Neural cell (in vitro differentiated cells): ENCODE data around the gene NDUFV2. TPM values are rescaled to one million over a fixed set of nuclear protein-coding genes. Genes with fewer than 3 reads are reported as not detected.

Experiments
- H2AFZ ChIP-seq: fragments of 200-600, 300-800 bp; sonication (generic), shearing (Covaris generic); 2 replicates; pipeline ENCODE4 v1.6.0; 2014; ENCODE audit warnings: low read depth, mild to moderate bottlenecking, antibody characterized with exemption, low read length, moderate library complexity
- H3F3A ChIP-seq: fragments of 200-600 bp; shearing (Covaris generic); 2 replicates; pipeline ENCODE4 v1.6.1; 2016; ENCODE audit warnings: mild to moderate bottlenecking, moderate library complexity, mixed read lengths, antibody characterized with exemption, low read length; ENCODE audit not compliant: insufficient read depth, poor library complexity, severe bottlenecking
- H3K27ac ChIP-seq: fragments of 200-600, 300-800 bp; sonication (generic), shearing (Covaris generic); 2 replicates; pipeline ENCODE4 v1.5.1; 2014; ENCODE audit warnings: mild to moderate bottlenecking, low read length, moderate library complexity
- H3K27me3 ChIP-seq: fragments of 300-800, 200-600 bp; sonication (generic), shearing (Covaris generic); 2 replicates; pipeline ENCODE4 v1.6.0; 2014; ENCODE audit warnings: mild to moderate bottlenecking, low read depth, low read length, moderate library complexity; ENCODE audit not compliant: insufficient read depth
- H3K36me3 ChIP-seq: fragments of 300-800, 200-600 bp; sonication (generic), shearing (Covaris generic); 2 replicates; pipeline ENCODE4 v1.5.1; 2014; ENCODE audit warnings: mild to moderate bottlenecking, antibody characterized with exemption, low read length, moderate library complexity; ENCODE audit not compliant: insufficient read depth
- H3K4me2 ChIP-seq: fragments of 300-800, 200-600 bp; sonication (generic), shearing (Covaris generic); 2 replicates; pipeline ENCODE4 v1.6.0; 2014; ENCODE audit warnings: mild to moderate bottlenecking, low read length
- H3K4me3 ChIP-seq: fragments of 300-800, 200-600 bp; sonication (generic), shearing (Covaris generic); 2 replicates; pipeline ENCODE4 v1.5.1; 2014; ENCODE audit warnings: mild to moderate bottlenecking, low read length, moderate library complexity
- H3K79me2 ChIP-seq: fragments of 200-600 bp; shearing (Covaris generic); replicated peaks from 2 replicates; pipeline ENCODE4 v1.6.0; 2014; ENCODE audit warnings: mild to moderate bottlenecking, low read length, moderate library complexity; ENCODE audit not compliant: insufficient read depth
- H3K9ac ChIP-seq: fragments of 300-800, 200-600 bp; sonication (generic), shearing (Covaris generic); 2 replicates; pipeline ENCODE4 v1.6.1; 2016; ENCODE audit warnings: mild to moderate bottlenecking, low read length, mixed read lengths
- H3K9me2 ChIP-seq: fragments of 200-600 bp; shearing (Covaris generic); 2 replicates; pipeline ENCODE4 v1.6.1; 2016; ENCODE audit warnings: mild to moderate bottlenecking, low read length, mixed read lengths; ENCODE audit not compliant: insufficient read depth
- H3K9me3 ChIP-seq: fragments of 200-600, 300-800 bp; sonication (generic), shearing (Covaris generic); 2 replicates; pipeline ENCODE4 v1.6.1; 2016; ENCODE audit warnings: mild to moderate bottlenecking, mixed run types, low read length, moderate library complexity, mixed read lengths
- H4K20me1 ChIP-seq: fragments of 200-600 bp; shearing (Covaris generic); 2 replicates; pipeline ENCODE4 v1.6.1; 2016; ENCODE audit warnings: mild to moderate bottlenecking, mixed run types; ENCODE audit not compliant: insufficient read depth
- CTCF ChIP-seq: fragments of 450-650 bp; IDR thresholded peaks from 2 replicates; pipeline ENCODE4 v1.5.1; 2014; ENCODE audit warnings: antibody characterized with exemption, mild to moderate bottlenecking, moderate library complexity; ENCODE audit not compliant: poor library complexity, severe bottlenecking
- EP300 ChIP-seq: fragments of 450-650 bp; conservative IDR thresholded peaks from 2 replicates; pipeline ENCODE4 v1.6.1; 2014; ENCODE audit warnings: antibody characterized with exemption, mild to moderate bottlenecking, moderate library complexity; ENCODE audit not compliant: poor library complexity, severe bottlenecking
- EZH2 ChIP-seq: fragments of 200-600, 300-800 bp; shearing (Covaris generic), sonication (generic); IDR thresholded peaks from 2 replicates; pipeline ENCODE4 v1.6.1; 2014; ENCODE audit warnings: antibody characterized with exemption, low read length, borderline replicate concordance, mild to moderate bottlenecking; ENCODE audit not compliant: insufficient read depth, poor library complexity, severe bottlenecking
- MXI1 ChIP-seq: fragments of 450-650 bp; conservative IDR thresholded peaks from 2 replicates; pipeline ENCODE4 v1.6.1; 2014; ENCODE audit warnings: antibody characterized with exemption, mild to moderate bottlenecking; ENCODE audit not compliant: poor library complexity, severe bottlenecking
- POLR2AphosphoS5 ChIP-seq: IDR thresholded peaks from 2 replicates; pipeline ENCODE4 v1.6.1; 2012
- RAD21 ChIP-seq: fragments of 450-650 bp; conservative IDR thresholded peaks from 2 replicates; pipeline ENCODE4 v1.6.1; 2014; ENCODE audit warnings: antibody characterized with exemption, mild to moderate bottlenecking, moderate library complexity
- SMC3 ChIP-seq: fragments of 450-650 bp; conservative IDR thresholded peaks from 2 replicates; pipeline ENCODE4 v1.6.1; 2014; ENCODE audit warnings: antibody characterized with exemption, mild to moderate bottlenecking, moderate library complexity; ENCODE audit not compliant: poor library complexity
- TAF1 ChIP-seq: IDR thresholded peaks from 2 replicates; pipeline ENCODE4 v1.6.1; 2012; ENCODE audit warnings: low read depth
- polyA plus RNA-seq: library from polyadenylated mRNA; depleted of rRNA; stranded (reverse); fragments of >200 nt; gene quantifications from 2 replicates; pipeline ENCODE4 v1.2.3, GENCODE V29; 2014
- TF ChIP-seq, protein P1 (sequence below): IDR thresholded peaks from 2 replicates; pipeline ENCODE4 v1.6.1; 2012; ENCODE audit warnings: borderline replicate concordance

NDUFV2 gene
- polyA plus RNA-seq, 1 donor from 2014 or later, result 285 TPM

- Histone ChIP-seq H2AFZ (no peak overlapping the region), H3K4me3 (no peak overlapping the region), H3K79me2 (peaks cover 60% of the 10 kb centered on the region), H3K4me2 (no peak overlapping the region), H3K9me3 (no peaks in the 10 kb centered on the region), H4K20me1 (no peaks in the 10 kb centered on the region), H3K9me2 (no peaks in the 10 kb centered on the region), H3K27ac (no peak overlapping the region), H3F3A (no peaks in the 10 kb centered on the region), H3K9ac (no peak overlapping the region), H3K36me3 (no peaks in the 10 kb centered on the region), H3K27me3 (no peaks in the 10 kb centered on the region)
- TF ChIP-seq POLR2AphosphoS5, result no peak
- no peak for TF ChIP-seq RAD21
- no peak for TF ChIP-seq CTCF
- no peak for TF ChIP-seq EP300
- TF ChIP-seq, protein P1, sequence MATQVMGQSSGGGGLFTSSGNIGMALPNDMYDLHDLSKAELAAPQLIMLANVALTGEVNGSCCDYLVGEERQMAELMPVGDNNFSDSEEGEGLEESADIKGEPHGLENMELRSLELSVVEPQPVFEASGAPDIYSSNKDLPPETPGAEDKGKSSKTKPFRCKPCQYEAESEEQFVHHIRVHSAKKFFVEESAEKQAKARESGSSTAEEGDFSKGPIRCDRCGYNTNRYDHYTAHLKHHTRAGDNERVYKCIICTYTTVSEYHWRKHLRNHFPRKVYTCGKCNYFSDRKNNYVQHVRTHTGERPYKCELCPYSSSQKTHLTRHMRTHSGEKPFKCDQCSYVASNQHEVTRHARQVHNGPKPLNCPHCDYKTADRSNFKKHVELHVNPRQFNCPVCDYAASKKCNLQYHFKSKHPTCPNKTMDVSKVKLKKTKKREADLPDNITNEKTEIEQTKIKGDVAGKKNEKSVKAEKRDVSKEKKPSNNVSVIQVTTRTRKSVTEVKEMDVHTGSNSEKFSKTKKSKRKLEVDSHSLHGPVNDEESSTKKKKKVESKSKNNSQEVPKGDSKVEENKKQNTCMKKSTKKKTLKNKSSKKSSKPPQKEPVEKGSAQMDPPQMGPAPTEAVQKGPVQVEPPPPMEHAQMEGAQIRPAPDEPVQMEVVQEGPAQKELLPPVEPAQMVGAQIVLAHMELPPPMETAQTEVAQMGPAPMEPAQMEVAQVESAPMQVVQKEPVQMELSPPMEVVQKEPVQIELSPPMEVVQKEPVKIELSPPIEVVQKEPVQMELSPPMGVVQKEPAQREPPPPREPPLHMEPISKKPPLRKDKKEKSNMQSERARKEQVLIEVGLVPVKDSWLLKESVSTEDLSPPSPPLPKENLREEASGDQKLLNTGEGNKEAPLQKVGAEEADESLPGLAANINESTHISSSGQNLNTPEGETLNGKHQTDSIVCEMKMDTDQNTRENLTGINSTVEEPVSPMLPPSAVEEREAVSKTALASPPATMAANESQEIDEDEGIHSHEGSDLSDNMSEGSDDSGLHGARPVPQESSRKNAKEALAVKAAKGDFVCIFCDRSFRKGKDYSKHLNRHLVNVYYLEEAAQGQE, result no peak
- TF ChIP-seq TAF1, result no peak
Observed at GRCh38 chr18:9117980-9118841, 15.7 kb downstream of the NDUFV2 start.

- no peaks in the 10 kb centered on the region for H3F3A ChIP-seq
- H3K79me2 ChIP-seq, result peaks cover 38% of the 10 kb centered on the region
- H3K9me3 ChIP-seq, result no peaks in the 10 kb centered on the region
- H3K27ac ChIP-seq, result no peak overlapping the region
- no peak overlapping the region for H2AFZ ChIP-seq
- no peaks in the 10 kb centered on the region for H4K20me1 ChIP-seq
- no peaks in the 10 kb centered on the region for H3K36me3 ChIP-seq
- H3K27me3 ChIP-seq, result no peaks in the 10 kb centered on the region
- no peak overlapping the region for H3K4me3 ChIP-seq
- no peak overlapping the region for H3K4me2 ChIP-seq
- TF ChIP-seq TAF1 (no peak), SMC3 (no peak), MXI1 (no peak), POLR2AphosphoS5 (no peak), CTCF (no peak), RAD21 (no peak), EZH2 (no peak), EP300 (no peak)
- no peak overlapping the region for H3K9ac ChIP-seq
- H3K9me2 ChIP-seq, result no peaks in the 10 kb centered on the region
Observed at GRCh38 chr18:9120796-9121195, 18.3 kb downstream of the NDUFV2 start.
